NCI-H1092 (cell line): ENCODE results near the gene AAK1.
A peak's percentile ranks its signal among the peaks of the same experiment; 100 is the strongest.

Source experiments
- DNase-seq: peaks from one replicate; lab custom pipeline; 2025; lab: John Stamatoyannopoulos, UW

Gene AAK1

DNA sequence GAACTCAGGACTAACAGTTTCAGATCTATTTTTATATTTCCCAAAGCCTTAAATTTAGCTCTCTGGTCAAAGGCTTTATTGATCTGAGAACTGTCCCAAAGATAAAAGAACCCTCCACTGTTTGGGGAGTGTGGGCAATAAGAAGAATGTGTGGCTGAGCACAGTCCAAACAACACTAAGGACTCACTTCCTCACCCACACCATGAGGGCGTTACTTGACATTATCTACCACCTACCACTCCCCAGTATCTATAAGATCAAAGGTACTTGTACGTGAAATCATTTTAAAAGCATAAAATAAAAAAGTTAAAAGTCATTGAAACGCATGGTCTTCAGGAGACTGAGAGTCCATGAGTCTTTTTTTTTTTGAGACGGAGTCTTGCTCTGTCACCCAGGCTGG, 151.7 kb downstream of the AAK1 start:
- DNase-seq: no peak

DNA sequence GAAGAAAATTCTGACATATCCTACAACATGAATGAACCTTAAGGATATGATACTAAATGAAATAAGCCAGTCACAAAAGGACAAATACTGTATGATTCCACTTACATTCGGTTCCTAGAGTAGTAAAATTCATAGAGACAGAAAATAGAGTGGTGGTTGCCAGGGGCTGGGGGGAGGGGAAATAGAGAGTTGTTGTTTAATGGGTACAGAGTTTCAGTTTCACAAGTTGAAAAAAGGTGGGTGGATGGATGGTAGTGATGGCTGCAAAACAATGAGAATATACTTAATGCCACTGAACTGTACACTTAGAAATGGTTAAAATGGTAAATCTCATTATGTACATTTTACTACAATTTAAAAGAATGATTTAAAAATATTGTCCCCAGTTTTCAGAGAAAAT, 153.1 kb downstream of the AAK1 start:
- no peak for DNase-seq

DNA sequence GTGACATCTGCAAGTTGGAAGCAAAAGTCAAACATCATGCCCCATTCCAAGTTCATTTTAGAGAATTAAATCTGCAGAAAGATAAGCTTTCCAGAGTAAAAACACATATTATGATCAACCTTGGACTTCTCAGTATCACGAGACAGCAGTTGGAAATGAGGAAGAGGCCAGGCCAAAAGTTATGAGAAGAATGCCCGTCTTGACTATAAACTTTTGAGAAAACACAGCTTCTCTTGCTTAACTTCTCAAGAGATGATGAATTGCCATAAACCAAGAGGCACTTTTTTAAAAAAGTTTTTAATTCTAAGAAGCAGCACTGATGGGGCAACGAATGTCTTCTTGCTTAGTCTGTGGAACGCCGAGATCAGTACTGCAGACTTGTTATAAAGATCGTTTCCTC, 153.7 kb downstream of the AAK1 start:
- DNase-seq: no peak

DNA sequence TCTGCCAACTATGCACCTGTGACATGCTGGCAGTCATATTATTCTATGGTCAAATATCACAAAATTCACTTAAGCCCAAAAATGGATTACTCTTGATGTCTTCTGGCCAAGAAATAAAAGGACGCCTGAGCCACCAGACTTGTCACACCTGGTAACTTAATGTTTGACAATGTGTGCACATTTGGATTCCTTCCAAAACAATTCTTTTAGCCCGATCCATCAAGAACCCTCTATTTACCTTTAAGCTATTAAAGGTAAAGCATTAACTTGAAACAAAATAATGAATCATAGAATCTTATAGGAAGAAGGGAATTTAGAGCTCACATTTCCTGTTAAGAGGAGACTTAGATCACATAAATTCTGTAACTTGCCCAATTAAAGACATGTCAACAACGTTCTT, 159.8 kb downstream of the AAK1 start:
- DNase-seq: peak; percentile 27

DNA sequence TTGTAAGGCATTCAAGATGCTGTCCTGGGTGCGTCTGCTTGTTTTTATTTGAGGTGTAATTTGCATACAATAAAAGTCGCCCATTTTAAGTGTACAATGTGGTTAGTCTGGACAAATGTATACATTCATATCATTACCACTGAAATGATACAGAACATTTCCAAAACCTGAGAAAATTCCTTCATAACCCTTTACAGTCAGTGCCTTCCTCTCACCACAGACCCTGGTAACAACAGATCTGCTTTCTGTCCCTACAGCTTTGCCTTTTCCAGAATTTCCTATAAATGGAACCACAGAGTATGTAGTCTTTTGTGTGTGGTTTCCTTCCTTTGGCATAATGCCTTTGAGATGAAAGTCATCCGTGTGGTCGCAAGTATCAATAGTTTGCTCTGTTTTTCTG, 160.5 kb downstream of the AAK1 start:
- DNase-seq: no peak

DNA sequence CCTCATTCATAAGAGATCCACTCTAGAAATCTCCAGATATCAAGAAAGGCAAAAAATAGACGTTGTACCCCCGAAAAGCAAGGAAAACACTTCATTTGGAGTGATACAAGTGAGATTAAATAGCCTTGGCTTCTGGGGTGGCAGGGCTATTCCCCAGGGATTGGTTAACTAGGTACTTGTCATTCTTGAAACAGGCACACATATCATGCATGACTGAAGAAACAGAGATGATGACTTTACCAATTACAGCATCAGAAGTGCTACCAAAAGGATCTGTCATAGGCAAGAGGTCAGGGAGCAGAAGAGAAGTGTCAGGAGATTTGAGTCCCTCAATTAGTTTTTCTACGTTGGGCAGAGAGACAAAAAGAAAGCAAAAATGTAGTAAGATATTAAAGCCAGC, 161.1 kb downstream of the AAK1 start:
- peak; percentile 9 for DNase-seq

DNA sequence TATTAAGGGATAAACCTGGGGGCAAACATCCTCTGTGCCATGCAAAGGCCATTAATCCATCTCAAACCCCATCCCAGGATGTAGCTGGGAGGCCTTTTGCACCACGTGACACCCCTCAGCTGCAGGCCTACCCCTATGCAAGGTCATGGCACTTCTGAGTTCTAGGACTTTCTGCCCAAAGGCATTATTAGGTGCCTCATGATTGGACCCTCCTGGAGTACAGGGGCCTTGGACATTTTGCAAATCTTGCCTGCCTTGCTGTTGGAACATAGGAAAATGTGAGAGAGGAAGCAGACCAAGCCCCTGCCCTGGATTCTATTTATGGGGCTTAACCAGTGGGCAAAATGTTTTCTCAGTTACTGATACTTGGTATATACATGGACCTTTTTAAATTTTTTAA, 162.1 kb downstream of the AAK1 start:
- DNase-seq: no peak

DNA sequence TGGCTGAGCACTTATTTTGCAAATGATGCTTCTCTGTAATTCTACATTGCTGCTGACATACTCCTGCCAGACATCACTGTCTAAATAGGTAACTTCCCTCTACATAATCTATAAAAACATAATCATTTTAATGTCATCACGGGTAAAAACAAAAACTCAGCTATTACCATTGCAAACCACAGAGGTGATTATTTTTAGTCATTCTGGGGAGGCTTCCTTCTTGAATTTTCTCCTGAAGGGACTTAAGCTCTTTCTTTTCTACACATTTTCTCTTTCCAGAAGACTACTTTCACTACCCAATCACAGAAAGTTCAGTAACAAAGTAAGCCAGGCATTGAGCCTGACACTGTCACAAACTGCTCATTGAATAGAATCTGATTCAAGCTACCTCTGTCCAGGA, 165.9 kb downstream of the AAK1 start:
- DNase-seq: no peak

DNA sequence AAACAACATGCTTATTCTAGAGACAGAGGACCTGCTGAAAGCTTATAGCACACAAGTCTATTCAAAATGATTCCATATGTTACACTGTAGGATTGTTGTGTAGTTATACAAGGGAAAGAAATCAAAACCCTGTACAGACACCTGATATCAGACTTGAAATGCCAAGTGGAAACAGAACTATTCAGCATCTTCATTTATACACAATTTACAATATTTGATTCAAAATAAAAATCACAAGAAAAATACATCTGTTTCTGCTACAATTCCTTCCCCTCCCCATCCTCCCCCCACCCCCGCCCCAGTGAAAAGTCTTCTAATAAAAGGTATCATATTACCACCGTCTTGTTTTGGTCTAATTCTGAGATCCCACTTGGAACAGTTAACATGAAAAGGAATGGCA, 168.9 kb downstream of the AAK1 start:
- no peak for DNase-seq

DNA sequence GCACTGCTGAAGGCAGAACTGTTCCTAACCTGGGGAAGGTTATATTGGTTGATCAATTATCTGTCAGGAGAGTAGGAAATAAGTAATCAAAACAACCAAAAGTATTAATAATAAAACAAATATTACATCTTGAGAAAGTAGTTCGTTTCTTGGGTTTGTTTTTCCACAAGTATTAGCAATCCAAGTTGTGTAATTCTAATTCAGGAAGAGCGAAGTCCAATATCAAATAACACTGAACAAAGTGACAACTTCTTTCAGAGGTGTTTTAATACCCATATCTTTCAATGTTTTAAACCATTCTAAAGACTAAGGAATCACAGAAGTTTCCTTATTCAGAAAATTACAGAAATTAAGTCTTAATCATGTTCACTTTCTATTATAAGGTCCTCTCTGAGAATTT, 171.7 kb downstream of the AAK1 start:
- no peak for DNase-seq

DNA sequence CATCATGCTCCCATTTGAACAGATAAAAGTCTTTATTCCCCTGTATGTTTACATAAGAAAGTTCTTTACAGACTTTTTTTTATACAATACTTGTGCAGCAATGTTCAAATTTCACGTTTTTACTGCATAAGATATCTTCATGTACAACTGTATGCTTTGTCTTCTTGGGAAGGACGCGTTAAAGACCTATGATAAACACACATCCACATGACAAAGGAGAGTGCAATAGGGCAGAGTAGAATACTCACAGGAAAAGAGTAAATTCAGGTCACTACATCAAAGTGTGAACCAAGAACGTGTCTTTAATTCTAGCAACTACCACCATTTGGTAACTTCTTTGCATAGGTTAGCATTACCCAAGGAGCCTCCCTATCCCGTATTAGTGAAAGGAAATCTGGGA, 172.6 kb downstream of the AAK1 start:
- DNase-seq: no peak

DNA sequence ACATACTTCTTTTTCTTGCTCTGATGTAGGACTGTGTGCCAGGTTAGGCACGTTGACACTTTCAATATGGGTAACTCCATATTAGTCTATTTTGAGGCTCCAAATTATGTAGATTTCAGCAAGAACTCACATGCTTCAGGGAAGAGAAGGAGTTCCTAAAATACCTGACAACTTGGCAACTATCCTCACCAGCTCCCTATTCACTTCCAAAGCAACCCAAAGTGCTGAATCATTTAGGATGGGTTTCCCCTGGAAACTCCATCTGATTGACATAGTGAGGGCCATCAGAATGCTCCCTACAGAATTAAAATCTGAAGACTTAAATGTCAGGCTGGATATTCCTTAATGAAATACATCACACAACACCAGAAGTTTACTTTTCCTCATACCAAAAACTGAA, 173.8 kb downstream of the AAK1 start:
- no peak for DNase-seq

DNA sequence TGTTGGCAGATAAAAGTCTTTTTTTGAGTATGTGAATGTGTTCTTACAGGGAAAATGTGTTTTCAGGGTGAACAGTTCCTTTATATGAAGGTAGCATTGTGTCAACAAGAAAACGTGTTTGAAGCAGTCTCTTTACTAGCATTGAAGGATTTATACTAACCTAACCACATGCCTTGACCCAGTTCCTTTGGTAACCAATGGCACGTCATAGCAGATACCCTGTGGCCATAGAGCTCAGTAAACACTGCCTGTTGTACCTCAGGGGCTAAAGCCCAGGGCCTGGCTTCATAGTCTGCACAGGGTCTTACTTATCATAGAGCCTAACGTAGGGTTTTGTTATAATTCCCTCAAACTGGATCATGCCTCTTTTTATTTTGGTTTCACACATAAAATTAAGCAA, 174.2 kb downstream of the AAK1 start:
- no peak for DNase-seq

DNA sequence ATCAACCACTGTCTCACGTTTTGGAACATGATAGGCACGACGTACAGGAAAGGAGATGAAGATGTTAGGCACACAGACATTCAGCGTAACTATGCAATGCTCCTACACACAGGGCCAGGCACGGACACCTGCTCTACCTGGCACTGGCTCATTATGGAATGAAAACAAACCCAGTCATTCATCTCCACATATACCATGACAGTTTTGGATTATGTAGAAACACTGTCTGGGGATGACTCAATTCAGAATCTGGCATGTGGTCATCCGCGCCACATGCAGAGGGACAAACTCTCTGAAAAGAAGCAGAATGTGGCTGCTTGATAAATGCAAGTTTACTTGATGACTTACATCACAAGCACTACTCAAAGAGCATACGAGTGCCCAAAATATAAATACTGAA, 176.8 kb downstream of the AAK1 start:
- DNase-seq: no peak

DNA sequence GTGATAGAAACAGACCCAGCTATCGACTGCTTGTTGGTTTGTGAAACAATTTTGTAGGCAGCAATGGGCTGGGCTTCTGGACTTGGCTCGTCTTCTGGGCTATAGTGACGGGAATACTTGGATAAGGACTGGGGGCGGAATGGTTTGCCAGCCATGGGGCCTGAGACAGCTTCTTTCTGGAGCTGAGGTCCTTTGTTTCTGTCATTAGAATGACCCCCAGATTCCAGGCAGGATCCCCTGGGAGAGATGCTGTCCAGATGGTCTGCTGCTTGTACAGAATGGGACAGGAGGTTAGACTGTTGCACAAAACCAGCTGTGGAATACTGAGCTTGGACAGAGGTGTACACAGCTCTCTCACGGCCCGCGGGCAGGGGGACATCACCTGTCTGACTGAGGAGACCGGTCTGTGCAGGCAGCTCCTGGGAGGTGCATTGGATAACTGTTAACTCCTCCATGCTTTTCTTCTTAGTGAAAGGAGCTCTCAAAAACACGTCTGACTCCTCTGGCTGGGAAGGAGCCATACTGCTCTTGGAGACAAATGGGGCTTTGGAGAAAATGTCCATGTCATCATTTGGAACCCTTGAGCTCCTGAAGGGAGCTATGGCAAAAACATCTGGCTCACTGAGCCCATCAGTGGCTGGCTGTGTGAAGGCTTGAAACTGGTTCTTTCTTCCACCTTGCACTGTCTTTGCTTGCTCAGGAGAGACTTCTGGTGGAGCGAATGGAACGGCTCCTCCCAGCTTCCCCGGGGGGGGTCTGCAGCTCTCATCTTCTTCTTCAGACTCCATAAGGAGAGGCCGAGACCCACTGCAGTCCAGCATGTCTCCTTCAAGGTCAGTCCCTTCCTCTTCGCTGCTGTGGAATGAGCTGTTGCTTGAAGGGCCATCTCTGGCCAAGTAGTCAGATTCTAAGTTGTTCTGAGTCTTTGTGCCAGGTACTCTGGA, 177.8 kb downstream of the AAK1 start:
- no peak for DNase-seq

DNA sequence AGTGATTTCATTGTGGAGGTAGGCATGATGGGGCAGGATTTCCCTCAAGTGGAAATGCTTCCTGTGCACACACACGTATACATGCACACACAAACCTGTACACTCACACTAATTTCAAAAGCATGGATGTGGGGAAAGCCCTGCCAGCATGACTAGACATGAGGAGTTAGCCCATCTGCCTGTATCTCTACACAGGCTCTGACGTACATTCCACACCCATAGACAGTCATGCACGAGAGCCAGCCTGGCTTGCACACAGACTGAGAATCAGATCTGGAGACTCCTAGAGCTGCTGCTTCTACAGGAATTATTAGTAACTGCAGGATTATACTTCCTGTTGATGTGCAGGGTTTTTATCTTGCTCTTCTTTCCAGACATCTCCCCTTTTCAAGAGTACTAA, 179.0 kb downstream of the AAK1 start:
- no peak for DNase-seq

DNA sequence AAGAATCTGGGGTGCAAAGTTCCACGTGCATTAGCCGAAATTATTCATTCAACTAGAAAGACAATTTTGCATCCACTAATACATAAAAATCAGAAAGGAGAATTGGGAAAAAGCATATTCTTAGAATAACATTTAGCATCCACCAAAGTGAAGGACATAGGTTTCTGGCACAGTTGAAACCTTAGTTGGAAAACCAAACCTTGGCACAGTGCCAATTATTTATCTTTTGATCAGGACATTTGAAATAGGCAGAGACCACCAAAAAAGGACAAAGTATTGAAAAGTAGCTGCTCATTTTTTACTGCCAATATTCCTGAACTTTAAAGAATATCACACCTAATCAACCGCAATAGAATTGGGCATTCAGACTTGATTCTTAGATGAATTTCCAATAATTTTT, 180.8 kb downstream of the AAK1 start:
- DNase-seq: no peak

DNA sequence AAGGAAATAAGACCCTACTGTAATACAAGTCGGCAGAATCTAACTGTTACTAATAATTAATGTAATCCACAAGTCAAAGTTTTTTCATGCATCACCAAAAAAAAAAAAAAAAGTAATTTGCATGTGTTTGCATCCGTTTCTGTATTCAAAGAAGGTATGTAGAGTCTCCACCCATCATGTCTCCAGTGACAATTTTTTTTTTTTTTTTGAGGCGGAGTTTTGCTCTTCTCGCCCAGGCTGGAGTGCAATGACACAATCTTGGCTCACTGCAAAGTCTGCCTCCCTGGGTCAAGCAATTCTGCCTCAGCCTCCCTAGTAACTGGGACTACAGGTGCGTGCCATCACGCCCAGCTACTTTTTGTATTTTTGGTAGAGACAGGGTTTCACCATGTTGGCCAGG, 182.1 kb downstream of the AAK1 start:
- no peak for DNase-seq

DNA sequence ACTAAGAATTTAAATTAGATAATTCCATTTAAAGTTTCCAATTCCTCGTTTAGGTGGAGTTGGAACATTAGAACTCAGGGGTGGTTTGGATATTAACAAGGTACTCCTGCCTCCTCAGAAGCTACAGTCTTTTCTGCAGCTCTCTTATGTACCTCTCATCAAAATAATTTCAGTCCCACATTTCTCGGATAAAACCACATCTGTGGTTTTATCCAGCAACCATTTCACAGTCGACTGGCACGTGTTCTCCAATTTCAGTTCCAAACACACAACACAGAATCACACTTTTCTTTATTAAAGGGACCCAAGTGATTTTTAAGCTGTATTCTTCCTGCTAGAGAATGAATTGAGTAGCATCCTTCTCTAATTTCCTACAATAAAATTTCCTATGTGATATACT, 183.6 kb downstream of the AAK1 start:
- no peak for DNase-seq

DNA sequence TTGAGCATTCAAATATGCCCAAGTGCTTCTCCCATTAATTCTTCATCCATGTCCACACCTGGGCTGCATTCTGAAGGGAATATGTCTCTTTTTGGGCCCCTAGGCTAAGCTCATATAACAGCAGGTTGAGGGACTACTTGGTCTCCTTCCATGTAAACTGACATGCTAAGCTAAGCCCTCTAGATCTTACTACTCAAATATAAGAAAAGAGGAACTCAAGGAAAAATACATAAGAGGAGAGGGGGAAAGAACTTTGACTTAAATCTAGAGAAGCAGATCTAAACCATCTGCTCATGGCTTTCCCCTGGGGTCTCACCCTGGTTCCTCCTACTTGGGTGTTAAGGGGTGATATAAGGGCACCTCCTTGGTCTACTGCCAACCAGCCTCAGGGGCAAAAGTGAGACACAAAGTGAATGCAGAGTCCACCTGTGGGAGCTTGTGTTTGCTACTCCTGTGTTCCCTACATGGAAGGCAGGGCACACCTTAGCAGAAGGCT, 186.5 kb downstream of the AAK1 start:
- no peak for DNase-seq

DNA sequence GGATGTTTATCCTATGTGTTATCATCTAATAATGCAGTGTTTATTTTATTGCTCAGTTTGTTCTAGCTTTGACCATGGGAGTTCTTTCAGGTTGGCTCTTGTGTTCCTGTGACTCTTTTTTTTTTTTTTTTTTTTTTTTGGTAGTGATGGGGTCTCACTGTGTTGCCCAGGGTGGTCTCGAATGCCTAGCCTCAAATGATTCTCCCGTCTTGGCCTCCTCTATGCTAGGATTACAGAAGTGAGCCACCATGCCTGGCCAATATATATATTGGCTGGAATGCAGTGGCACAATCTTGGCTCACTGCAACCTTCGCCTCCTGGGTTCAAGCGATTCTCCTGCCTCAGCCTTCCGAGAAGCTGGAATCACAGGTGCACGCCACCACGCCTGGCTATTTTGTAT, 187.4 kb downstream of the AAK1 start:
- DNase-seq: no peak

DNA sequence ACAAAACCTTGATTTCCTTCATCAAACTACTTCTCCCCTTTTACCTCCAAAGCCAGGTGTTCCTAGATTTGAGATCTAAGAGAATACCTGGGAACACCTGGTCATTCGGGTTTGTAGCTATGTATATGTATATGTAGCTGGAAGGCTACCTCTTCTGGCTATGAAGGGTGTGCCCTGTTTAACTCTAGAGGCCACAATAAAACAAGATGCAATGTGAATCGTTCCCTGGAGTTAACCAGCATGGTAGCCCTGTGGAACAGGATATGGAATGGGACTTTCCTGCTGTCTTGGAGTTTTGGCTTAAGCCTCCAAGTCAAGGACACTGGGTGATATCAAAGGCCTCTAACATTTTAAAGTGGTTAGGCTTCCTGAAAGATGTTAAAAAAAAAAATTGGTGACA, 188.6 kb downstream of the AAK1 start:
- DNase-seq: no peak

DNA sequence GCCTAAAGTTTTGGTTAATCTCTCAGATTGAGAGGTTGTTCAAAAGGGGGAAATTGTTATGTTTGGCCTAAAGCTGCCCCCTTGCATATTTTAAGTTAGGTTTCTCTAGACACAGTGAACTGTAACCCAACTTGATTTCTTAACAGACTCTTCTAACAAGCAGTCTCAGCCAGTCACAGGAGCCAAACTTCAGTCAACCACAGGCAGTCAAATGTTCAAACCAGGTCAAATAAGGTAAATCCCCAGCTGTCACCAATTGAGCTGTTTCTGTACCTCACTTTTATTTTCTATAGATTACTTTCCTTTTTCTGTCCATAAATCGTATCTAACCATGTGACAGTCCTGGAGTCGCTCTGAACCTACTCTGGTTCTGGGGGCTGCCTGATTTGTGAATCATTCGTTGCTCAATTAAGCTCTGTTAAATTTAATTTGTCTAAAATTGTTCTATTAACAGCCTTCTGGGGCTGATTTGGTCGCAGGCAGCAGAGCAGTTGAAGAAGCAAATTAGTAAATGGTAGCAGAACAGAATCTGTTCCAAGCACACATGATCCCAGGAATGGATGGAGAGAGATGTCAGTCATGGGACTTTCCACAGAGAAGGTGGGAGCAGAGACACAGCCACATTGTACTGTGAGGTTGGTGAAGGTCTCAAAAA, 189.9 kb downstream of the AAK1 start:
- no peak for DNase-seq

DNA sequence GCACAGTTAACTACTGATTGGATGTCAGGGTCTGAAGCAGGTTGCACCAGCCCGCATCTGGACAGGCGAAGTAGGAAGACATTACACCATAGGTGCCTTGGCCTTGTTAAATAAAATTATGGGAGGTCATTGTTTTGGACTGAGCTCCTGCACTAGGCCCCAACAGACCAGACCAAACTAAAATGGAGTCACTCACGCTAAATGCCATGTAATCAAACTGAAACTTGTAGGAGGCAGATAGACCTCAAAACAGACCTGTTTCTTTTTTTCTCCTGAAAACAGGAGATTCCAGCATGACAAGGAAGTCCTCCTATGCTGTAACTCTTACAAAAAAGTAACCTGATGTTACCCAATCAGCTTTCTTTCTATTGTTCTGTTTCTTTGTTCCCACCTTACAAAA, 190.9 kb downstream of the AAK1 start:
- no peak for DNase-seq
